GM20000 (cell line): ENCODE measurements around the gene RHBDL2.
"Not testable (repeated sequence)": the region's sequence is repeated elsewhere in the genome, so short reads cannot be mapped to it uniquely, and the experiment has no call there.

Source experiments
- DNase-seq: peaks from one replicate; pipeline ENCODE4 v3.0.0; 2012; ENCODE audit warnings: low spot score
- TF ChIP-seq, protein P1 (sequence below): IDR thresholded peaks from 2 replicates; pipeline ENCODE4 v1.5.1; 2012; ENCODE audit warnings: mild to moderate bottlenecking, control low read depth; ENCODE audit errors: extremely low read depth, missing control alignments

The RHBDL2 gene, protein sequence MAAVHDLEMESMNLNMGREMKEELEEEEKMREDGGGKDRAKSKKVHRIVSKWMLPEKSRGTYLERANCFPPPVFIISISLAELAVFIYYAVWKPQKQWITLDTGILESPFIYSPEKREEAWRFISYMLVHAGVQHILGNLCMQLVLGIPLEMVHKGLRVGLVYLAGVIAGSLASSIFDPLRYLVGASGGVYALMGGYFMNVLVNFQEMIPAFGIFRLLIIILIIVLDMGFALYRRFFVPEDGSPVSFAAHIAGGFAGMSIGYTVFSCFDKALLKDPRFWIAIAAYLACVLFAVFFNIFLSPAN

DNA sequence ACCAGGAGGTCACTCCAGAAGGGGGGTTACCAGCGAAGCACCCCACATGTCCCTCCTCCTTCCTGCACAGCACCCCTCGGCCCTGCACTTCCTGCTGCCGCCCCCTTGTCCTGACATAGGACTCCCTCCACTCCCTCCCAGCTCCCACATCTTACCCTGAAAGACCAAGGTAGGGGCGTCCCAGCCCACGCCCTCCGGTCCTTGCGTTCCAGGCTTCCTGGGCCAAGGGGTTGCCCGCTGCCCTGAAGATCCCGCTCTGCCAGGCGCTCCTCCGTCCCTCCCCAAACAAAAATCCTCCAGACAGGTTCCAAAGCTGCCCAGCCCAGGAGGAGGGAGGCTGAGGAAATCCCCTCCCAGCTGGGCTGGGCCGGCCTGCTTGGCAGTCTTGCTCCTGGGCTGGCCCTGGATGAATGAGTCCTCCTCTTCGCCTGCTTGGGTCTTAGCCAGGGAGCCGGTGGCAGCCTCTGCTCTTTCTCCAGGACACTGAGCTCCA, at the start of gene RHBDL2:
Gene RHBDL2 (minus strand): TSS at position 304 of the 493 bp plus-strand sequence. CDS start 22,618 bp downstream, outside the sequence.
- TF ChIP-seq, protein P1, sequence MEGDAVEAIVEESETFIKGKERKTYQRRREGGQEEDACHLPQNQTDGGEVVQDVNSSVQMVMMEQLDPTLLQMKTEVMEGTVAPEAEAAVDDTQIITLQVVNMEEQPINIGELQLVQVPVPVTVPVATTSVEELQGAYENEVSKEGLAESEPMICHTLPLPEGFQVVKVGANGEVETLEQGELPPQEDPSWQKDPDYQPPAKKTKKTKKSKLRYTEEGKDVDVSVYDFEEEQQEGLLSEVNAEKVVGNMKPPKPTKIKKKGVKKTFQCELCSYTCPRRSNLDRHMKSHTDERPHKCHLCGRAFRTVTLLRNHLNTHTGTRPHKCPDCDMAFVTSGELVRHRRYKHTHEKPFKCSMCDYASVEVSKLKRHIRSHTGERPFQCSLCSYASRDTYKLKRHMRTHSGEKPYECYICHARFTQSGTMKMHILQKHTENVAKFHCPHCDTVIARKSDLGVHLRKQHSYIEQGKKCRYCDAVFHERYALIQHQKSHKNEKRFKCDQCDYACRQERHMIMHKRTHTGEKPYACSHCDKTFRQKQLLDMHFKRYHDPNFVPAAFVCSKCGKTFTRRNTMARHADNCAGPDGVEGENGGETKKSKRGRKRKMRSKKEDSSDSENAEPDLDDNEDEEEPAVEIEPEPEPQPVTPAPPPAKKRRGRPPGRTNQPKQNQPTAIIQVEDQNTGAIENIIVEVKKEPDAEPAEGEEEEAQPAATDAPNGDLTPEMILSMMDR, result no peak
- DNase-seq, result no peak

DNA sequence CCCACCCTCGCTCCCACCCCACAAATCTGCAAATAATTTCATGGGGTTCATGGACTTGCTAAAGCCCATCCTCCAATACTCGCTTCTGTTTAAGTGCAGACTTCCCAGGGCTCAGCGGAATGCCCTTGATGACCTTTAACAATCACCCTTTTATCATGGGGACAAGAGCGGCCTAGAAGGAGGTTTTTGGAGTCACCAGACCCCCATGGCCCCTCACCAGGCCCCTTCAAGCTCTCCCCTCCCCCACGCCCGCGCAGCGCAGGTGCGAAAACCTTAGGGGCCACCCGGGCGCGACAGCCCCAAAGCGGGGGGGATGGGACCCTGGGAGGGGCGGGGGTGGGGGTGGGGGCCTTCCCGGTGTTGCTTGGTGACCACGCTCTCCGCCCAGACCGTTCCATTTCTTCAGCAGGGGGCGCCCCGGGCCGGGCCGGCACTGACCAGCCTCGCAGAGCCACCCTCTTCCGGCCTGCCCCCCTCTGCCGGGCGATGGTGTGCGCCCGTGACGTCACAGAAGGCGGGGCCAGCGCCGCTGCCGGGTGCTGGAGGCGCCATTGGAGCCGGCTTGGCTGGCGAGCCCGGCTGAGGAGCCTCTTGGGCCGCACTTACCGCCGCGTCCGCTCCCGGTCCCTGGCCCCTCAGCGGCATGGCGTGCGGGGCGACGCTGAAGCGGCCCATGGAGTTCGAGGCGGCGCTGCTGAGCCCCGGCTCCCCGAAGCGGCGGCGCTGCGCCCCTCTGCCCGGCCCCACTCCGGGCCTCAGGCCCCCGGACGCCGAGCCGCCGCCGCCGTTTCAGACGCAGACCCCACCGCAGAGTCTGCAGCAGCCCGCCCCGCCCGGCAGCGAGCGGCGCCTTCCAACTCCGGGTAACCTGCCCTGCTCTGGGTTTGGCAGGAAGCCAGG, 49.4 kb upstream of the RHBDL2 start, which contains the start of gene AKIRIN1:
Gene AKIRIN1 (plus strand): TSS at position 539 of the 900 bp plus-strand sequence. CDS start 105 bp downstream, at position 644.
- DNase-seq, result peak; percentile 99
- TF ChIP-seq, protein P1, result no peak

DNA sequence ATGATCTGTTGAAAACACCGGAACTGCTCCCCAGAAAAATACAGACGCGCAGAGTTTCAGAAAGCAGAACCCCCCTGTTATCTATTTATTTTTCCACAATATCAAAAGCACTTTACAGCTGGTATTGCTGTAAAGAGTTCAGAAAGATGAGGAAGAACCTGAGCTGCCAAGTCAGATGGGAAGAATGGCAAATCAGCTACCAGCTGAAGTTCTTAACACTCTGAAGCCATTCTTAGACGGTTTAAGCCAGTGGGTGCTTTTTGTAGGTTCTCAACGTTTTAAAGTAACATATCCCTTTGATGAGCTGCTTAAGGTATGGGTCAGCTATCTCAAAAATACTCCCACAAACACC, 48.7 kb upstream of the RHBDL2 start:
- no peak for DNase-seq
- TF ChIP-seq, protein P1, result no peak

DNA sequence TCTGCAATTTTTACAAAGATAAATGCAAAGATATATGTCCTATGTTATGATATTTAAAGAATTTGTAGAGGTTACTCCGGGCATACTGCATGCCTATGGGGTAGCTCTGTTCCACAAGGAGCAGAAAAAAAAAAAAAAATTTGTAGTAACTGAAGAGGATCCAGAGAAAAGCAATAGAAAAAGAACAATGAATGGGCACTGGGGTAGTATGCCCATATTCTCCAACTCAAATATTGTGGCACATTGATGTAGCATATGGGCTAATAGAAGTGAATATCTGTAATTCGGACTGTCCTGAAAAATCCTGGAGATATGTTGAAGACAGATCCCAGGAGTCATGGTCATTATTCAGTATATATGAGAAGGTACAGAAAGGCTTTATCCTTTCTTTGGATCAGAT, 48.3 kb upstream of the RHBDL2 start:
- no peak for DNase-seq
- TF ChIP-seq, protein P1, result no peak

DNA sequence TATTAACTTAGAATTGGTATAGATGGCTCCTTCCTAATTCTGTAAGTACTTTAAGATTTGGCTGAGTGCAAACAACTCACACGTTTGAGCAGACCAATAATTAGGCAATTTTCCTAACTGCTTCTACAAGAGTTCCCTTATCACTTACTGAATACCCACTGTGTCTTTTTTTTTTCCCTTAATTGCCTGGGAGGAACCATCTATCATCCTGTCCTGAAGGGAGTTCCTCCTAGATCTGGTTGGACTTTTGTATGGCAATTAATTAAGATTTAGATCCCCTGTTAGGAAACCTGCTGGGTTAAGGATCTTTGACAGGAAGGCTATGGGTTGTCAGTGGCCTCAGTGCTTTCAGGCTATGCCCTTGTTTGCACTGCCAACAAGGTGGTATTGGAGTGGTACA, 37.8 kb upstream of the RHBDL2 start:
- not testable (repeated sequence) for DNase-seq

DNA sequence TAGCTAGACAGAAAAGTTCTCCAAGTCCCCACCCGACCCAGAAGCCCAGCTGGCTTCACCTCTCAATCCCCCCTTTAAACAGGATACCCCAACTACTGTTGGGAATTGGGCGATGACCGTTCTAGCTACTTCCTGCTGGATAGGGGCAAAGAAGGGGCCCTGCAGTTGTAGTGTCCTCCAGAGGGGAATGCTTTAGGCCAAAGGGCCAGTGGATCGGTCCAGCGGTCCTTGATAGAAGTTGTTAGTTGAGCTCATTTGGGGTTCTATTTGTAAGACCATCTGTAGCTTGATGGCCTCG, 36.6 kb upstream of the RHBDL2 start:
- DNase-seq, result not testable (repeated sequence)

DNA sequence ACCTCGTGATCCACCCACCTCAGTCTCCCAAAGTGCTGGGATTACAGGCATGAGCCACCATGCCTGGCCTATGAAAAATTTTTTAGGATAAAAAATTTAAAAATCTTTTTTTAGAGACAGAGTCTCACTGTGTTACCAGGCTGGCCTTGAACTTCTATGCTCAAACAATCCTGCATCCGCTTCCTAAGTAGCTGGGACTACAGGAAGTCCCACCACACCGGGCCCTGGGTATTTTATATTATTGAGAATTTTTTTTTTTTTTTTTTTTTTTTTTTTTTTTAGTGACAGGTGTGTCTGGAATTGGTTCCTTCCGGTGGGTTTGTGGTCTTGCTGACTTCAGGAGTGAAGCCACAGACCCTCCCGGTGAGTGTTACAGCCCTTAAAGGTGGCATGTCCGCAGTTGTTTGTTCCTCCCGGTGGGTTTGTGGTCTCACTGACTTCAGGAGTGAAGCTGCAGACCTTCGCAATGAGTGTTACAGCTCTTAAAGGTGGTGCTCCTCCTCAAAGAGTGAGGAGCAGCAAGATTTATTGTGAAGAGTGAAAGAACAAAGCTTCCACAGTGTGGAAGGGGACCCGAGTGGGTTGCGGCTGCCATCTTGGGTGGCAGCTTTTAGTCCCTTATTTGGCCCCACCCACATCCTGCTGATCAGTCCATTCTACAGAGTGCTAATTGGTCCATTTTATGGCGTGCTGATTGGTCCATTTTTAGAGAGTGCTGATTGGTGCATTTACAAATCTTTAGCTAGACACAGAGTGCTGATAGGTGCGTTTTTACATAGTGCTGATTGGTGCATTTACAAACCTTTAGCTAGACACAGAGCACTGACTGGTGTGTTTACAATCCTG, 36.0 kb upstream of the RHBDL2 start:
- DNase-seq, result not testable (repeated sequence)

DNA sequence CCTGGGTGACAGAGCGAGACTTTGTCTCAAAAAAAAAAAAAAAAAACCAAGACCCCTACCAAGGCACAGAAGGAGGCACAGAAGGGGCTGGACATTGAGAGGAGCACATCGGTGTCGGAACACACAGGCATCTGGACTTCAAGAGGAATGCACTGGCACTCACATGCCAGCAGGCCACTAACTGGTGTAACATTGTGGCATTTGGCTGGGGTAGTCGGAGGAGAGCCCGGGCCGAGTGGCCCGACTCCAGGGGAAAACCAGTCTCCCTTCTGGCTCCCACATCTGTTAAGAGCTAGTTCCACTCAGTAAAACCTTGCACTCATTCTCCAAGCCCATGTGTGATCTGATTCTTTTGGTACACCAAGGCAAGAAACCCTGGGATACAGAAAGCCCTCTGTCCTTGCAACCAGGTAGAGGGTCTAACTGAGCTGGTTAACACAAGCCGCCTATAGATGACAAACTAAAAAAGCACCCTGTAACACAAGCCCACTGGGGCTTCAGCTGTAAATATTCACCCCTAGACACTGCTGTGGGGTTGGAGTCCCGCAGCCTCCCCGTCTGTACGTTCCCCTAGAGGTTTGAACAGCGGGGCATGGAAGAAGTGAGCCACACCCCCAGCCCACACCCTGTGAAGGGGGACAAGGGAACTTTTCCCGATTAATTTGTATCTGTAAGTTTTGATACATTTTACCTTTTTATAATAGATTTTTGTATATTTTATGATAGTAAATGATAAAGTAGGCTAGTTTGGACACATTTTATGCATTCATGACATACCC, 32.2 kb upstream of the RHBDL2 start:
- no peak for DNase-seq
- TF ChIP-seq, protein P1, result no peak

DNA sequence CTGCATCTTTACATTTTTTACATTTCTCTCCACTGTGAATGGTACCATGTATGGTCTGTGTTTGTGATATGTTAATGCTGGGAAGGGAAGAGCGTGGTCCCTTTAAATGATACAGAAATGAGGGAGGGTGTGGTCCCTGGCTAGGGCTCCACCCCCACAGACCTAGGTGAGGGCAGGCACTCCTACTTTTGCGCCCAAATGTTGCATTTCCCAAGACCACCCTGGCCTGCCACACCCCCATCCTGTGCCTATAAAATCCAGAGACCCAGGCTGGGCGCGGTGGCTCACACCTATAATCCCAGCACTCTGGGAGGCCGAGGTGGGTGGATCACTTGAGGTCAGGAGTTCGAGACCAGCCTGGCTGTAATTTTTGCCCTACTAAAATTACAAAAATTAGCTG, 31.5 kb upstream of the RHBDL2 start:
- DNase-seq, result not testable (repeated sequence)
